ENCODE results near the gene TOGARAM2. TPM values are rescaled to one million over a fixed set of nuclear protein-coding genes. Genes with fewer than 3 reads are reported as not detected.

The TOGARAM2 gene
- total and polyA plus RNA-seq, 2 of the 8 experiments (the other 6 are each of a cell fraction or from before 2014, with no cell fraction given): 0.42 to 1.4 TPM

- TF ChIP-seq SIRT6 (IDR thresholded peaks at IDR 0.05; ENCODE audit: low read length) (no peak), SUZ12 (IDR thresholded peaks at IDR 0.05; ENCODE audit: low read length) (no peak), TEAD4 (IDR thresholded peaks at IDR 0.05; ENCODE audit: low read depth, low read length) (no peak), SP1 (IDR thresholded peaks at IDR 0.05; ENCODE audit: low read depth, low read length) (no peak), ZNF274 (IDR thresholded peaks at IDR 0.05; ENCODE audit: borderline replicate concordance, extremely low read depth, low read length) (no peak), JUN (IDR thresholded peaks at IDR 0.05; ENCODE audit: low read depth, low read length) (no peak)
- TF ChIP-seq, protein P1, sequence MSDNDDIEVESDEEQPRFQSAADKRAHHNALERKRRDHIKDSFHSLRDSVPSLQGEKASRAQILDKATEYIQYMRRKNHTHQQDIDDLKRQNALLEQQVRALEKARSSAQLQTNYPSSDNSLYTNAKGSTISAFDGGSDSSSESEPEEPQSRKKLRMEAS (IDR thresholded peaks at IDR 0.05): no peak
Measured at GRCh38 chr2:29040552-29040951, 59.5 kb downstream of the TOGARAM2 start (continued).

All from H1 (cell line).